IPS DF 4.7 (cell line): Measurements from ENCODE around the gene WNK4.
"Not testable (repeated sequence)": the region's sequence is repeated elsewhere in the genome, so short reads cannot be mapped to it uniquely, and the experiment has no call there.

Source experiments
- DNase-seq: peaks from one replicate; pipeline ENCODE4 v3.0.0-alpha.2; 2013; ENCODE audit warnings: low spot score; ENCODE audit errors: extremely low read depth

WNK4 gene

DNA sequence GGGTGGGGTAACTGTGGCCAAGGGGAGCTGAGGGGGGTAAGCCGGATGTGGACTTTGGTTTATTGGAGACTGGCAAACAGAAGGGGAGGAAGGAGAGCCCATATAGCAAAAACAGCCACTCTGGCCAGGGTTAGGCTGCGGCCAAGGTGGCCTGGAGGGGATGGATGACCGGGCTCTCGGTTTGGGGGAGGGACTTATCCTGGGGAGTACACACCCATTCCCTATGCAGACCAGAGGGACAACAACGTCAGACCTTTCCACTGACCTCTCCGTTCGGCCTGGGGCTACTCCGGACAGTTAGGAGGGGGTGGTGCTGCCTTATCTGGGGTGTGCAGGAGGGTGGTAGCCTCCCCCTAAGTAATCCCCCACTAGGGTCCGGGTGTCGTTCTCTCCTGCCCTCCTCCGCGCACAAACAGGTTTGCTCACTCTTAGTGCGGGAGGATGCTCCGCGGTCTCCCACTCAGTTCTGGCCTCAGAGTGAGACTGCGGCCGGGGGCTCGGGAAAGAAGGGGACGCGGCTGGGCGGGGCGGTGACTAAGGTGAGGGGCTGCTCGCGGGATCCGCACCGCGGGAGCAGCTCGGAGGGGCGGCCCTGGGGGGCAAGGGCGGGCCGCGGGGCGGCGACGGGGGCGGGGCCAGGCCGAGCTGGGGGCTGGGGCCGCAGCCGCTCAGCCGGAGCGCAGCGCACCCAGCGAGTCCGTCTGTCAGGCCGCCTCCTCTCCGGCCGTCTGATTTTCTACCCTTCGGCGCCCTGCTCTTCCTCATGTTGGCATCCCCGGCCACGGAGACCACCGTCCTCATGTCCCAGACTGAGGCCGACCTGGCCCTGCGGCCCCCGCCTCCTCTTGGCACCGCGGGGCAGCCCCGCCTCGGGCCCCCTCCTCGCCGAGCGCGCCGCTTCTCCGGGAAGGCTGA, at the start of gene WNK4:
Gene WNK4 (plus strand): TSS at position 675 of the 915 bp plus-strand sequence. CDS start 89 bp downstream, at position 764.
- no peak for DNase-seq

DNA sequence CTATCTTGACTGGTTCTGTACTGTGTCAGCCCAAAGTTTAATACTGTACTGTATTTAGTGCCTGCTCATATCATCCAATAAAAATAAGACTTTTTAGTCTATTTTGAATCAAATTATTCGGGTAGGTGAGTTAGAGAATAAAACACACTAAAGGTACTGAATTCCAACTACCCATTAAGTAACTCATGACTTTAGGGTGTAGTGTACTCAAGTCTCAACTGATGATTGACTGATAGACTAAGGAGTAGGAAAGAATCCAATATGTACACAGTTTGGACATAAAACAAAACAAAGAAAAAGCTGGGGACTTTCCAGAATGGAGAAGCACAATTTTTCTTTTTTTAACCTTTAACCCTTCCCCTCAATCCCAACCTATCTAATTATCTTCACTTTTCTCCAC, 39.7 kb upstream of the WNK4 start:
- no peak for DNase-seq

DNA sequence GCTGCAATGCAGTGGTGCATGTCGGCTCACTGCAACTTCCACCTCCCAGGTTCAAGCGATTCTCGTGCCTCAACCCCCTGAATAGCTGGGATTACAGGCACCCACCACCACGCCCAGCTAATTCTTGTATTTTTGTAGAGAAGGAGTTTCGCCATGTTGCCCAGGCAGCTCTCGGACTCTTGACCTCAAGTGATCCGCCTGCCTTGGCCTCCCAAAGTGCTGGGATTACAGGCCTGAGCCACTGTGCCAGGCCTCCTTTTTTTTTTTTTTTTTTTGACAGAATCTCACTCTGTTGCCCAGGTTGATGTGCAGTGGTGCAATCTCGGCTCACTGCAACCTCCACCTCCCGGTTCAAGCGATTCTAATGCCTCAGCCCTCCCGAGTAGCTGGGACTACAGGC, 37.5 kb upstream of the WNK4 start:
- DNase-seq, result not testable (repeated sequence)

DNA sequence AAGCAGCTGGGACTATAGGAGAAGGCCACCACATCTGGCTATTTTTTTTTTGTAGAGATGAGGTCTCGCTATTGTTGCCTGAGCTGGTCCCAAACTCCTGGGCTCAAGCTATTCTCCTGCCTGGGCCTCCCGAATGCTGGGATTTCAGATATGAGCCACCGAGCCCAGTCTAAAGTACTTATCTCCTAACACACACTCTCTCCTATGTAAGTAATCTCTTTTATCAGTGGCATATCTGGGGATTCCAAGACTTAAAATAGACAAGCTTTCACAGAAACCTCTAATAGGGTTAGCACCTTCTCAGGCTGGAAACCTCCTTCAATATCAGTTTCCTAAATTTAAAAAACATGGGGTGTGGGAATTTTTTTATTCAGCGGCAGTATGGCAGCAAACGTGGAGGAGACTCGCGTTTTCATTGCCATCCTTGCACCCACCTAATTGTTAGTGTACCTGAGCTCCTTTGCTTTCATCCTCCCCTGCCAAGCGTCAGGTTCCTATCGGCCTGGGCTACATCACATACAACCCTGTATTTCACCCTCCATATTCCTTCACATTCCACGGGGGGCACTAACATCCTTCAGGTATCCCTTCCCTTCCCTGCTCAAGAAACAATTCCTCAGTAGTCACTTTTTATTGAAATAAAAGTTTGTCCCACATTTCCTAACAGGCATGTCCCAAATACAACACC, 36.7 kb upstream of the WNK4 start:
- DNase-seq, result no peak

DNA sequence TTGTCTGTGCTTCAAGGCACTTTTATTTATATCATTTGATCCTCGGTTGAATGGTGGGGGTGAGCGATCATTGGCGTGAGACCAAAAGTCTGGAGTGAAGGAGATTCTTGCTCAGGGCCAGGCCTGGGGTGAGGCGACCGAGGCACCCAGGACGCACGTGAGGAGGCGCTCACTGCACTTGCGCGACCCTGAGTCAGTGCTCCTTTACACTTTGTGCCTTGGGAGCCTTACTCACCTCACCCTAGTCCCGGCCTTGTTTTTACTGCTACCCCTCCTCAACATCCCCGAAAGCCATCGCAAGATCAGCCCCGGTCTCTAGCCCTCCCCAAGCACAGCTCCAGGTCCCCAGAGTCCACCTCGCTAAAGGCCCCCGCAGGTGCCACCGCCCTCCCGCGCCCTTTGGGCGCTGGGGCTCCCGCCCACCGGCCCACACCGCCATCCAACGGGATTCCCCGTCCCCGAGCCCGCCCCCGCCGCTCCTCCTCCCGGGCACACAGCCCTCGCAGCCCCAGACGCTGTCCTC, 36.1 kb upstream of the WNK4 start:
- DNase-seq, result no peak

DNA sequence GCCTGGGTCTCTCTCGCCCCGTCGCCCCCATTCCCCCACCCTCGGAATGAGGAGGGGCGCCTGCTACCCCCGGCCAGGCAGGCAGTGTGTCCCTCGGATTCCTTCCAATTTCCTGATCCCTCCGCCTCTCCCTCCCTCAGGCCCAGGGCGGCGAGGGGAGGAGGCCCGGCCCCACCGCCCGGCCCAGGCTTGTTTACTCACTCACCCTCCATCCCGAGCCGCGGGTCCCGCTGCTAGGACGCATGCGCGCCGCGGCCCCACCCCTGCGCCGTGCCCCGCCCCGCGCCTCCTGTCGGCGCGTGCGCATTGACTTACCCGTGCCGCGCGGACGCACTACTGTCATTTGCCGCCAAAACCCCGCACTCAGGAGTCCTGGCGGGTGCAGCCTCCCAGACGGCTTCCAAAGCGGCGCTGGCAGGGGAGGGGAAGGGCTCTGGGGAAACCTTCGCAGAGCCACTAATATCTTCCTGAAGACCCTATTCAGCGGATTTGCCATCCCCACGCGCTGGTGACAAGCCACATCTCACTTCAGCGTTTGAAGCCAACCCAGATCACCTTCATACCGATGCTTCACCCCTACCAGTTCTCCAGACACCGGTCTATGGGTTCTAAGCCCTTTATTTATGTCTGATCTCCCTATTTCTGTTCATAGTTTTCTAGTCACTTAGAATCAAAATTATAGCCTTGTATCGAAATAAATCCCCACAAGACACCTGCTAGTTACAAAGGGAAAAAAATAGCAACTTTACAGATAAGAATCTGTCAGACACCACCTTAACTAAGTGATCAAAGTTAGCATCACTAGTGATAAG, 35.4 kb upstream of the WNK4 start, which contains the start of gene EZH1:
Gene EZH1 (minus strand): TSS at position 235 of the 812 bp plus-strand sequence. CDS start 16,099 bp downstream, outside the sequence.
- peak; percentile 64 for DNase-seq

DNA sequence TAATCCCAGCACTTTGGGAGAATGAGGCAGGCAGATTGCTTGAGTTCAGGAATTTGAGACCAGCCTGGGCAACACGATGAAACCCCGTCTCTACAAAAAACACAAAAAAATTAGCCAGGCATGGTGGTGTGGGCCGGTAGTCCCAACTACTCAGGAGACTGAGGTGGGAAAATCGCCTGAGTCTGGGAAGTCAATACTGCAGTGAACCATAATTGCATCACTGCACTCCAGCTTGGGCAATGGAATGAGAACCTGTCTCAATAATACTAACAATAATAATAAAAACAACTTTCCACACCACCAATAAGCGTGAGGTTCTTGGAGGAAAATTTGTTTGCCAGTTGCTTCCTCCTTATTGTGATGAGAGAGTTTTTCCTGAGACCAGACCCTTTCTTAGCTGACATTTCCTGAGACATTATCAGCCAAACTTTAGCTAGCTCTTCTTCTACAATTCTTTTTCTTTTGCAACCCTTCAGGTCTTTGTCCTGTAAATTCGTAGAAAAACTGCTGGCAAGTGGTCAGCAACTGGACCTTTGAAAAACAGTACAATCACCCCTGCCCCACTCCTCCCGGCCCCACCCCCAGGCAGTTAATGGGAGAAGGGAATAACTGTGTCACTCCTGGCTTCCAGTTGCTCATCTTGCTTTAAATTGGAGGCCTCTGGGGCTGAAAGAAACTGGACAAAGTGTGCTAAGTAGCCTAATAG, 32.1 kb upstream of the WNK4 start:
- no peak for DNase-seq

DNA sequence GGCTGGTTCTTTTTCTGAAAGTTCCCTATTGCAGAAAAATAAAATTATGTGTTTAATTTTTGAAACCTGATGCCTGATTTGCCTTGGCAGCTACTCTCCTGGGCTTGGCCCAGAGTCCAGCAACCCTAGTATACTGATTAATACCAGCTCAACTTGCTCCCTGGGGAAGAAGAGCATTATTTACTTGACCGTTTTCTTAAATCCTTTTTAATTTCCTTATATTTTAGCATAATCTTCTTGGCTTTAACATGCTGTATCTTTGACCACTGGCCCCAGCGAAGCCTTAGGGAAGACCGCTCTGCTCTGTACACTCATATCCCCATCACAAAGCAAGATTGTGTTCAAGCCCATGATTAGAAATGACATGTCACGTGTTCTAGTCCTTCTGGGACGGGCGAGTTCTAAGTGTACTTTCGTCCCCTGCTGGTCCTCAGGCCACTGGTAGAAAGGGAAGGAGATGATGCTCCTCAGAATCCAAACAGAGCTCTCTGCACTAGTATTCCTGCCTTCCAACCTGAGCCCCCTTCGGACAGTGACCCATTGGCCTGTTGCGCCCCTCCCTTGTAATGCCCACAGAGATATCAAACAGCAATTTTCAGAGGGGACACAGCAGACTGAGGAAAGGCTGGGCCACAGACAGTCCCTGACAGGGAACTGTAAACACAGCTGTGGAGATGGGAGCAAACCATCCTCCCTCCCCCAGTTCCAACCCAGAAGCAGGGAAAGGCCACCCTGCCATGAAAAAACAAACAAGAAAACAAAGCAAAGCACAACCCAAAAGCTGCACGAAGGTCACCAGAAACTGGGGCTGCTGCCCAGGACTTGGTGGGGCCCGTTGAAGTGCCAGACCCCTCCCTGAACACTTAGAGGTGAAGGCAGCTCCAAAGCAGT, 31.3 kb upstream of the WNK4 start:
- no peak for DNase-seq

DNA sequence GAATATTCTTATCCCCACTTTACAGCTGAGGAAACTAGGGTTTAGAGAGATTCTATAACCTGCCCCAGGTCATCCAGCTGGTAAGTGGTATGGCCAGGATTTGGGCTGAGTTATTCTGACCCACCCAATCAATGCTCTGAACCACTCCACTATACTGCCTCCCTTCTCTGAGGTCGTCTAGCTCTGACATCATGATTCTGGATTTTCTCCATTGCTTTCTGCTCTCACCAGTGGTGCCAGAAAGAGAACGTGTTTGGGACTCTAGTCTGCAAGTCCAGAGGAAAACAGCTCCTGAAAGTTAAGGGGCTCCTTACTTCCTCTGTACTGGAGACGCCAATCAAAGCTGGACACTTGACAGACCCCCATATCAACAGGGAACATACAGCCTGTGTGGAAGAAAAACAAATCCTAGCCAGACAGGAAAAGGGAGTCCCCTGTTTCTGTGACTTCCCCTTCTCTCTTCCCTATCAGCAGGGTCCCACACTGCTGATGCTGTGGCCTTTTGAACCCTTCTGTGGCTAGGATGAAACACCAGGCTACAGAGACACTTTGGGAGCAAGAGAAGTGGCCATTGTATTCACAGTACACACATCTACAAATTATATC, 29.6 kb upstream of the WNK4 start:
- DNase-seq, result no peak

DNA sequence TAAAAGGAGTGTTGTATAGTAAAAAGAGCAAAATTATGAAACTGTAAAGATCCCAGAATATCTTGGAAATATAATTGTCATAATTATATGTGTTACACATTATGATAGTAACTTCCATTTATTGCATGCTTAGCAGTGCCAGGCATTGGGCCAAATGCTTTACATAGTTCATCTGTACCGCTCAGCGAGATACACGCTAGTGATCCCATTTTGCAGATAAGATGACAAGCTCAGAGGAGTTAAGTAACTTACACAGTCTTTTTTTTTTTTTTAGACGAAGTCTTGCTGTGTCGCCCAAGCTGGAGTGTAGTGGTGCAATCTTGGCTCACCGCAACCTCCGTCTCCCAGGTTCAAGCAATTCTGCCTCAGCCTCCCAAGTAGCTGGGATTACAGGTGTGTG, 28.8 kb upstream of the WNK4 start:
- DNase-seq, result no peak

DNA sequence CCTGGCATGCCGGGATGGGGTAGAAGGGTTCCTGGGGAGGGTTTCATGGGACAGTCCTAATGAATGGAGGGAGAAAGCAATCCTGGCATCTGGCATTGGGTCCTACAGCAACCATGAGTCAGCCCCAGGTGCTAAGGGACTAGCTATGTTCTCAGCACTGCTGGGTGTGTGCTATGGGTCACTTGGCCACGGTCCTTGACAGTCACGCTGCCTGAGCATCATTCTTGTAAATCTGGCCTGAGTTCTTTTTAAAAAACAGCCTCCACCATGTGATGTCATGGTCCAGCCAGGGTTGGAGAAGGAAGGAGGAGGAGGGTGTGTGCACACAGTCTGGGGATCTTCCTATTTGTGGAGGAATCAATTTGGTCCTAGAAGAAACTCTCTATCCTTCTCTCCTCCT, 25.6 kb upstream of the WNK4 start:
- DNase-seq, result no peak

DNA sequence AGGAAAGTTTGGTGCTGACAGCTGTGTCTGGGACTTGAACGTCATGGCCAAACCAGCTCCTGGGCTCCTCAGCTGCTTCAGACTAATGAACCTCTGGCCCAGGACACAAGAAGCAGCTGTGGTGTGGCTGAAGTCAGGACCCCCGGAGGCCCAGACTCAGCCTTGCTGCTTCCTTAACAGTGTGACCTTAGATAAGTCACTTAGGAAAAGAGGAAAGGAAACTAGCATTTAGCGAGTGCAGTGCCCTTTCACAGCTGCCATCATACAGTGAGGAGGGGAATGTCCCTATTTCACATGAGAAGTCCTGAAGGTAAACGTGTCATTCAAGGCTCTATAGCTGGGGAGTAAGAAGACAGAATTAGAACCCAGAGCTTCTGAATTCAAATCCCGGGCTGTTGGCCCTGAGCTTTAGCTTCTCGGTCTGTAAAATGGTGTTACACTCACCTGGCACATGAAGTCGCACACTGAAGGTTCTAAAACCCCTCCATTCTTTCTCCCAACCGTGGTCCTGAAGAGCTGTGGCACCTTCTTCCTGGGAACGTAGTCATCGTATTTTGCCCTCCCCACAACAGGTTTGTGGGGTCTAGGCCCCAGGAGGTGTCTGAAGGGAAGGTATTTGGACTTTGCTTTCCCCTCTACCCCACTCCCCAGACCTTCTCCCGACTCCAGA, 20.3 kb upstream of the WNK4 start:
- no peak for DNase-seq

DNA sequence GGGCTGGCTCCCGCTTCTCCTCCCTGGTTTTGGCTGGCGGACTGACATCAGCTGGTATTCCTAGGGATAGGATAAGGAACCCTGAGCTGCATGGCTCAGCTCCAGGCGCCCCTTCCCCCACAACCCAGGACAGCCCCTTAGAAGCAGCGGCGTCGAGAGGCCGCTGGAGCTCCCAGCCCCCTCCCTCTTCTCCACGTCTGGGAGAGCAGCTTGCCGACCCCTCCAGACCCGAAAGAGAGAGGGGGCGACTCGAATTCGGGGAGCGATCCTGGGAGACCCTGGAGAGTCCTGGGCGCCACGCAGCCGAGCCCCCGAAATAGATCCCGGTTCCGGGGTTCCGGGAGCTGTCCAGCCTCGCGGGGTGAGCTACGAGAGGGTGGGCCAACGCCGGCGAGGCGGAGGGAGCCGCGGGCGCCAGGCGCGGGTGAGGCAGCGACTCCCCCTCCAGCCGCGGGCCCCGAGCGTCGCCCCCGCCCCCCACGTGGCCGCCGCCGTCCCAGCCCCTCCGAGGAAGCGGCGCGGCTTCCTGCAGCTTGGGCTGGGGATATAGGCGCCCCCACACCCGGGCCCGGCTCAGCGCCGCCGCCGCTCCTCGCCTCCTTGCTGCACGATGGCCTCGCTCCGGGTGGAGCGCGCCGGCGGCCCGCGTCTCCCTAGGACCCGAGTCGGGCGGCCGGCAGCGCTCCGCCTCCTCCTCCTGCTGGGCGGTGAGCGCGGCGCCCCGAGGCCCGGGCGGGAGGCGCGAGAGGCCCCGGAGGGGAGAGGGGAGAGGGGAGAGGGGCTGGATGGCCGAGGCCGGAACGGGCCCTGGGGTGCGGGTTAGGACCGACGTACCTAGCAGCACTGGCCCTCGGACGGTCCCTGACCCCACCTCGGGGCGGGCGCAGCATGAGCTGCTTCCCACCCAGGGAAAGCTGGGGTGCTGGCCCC, 19.5 kb upstream of the WNK4 start, which contains the start of gene RAMP2:
Gene RAMP2 (plus strand): TSS at position 576 of the 930 bp plus-strand sequence. CDS start 35 bp downstream, at position 611.
- no peak for DNase-seq

DNA sequence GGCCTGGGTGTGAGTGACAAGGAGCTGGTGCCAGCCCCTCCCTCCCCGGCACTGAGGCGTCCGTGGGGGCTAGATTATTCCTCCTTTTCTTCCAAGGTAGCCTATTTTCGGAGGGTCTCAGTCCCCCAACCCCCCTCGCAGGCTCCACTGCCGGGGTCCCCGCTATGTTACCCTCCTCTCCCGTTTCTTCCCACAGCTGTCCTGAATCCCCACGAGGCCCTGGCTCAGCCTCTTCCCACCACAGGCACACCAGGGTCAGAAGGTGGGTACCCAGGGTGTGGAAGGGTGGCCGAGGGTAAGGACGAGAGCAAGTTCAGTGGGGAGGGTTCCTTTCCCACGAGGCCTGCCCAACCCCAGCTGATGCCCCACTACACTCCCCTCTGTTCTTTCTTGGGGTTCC, 18.8 kb upstream of the WNK4 start:
- DNase-seq, result no peak

DNA sequence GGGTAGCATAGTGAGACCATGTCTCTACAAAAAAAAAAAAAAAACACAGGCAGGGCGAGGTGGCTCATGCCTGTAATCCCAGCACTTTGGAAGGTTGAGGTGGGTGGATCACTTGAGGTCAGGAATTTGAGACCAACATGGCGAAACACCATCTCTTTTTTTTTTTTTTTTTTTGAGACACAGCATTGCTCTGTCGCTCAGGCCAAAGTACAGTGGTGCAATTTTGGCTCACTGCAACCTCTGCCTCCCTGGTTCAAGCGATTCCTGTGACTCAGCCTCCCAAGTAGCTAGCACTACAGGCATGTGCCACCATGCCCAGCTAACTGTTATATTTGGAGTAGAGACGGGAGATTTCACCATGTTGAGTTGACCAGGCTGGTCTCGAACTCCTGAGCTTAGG, 14.3 kb upstream of the WNK4 start:
- no peak for DNase-seq

DNA sequence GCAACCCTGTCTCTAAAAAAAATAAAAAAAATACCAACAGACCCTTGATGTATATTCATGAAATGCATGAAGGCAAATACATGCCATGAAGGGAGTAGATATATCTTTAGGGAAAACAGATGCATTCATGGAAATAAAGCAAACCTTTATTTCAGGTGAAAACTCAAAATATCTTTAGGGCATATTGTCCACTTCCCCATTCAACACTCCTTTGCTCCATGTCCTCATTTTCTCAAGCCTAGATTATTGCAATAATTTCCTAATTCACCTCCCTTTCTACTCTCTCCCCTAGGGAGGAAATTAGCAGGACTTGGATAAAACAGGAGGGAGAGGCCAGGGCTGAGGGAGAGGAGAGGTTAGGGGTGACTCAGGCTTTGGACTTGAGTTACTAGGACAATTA, 12.9 kb upstream of the WNK4 start:
- no peak for DNase-seq

DNA sequence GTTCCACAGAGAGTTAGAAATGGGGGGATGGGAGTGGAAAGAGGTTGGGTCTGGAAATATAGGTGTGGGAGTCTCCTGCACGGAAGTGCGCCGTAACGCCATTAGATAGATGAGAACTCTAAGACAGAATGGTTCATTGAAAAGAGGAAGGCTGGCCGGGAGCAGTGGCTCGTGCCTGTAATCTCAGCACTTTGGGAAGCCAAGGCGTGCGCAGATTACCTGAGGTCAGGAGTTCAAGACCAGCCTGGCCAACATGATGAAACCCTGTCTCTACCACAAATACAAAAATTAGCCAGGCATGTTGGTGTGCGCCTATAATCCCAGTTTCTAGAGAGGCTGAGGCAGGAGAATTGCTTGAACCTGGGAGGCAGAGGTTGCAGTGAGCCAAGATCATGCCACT, 12.4 kb upstream of the WNK4 start:
- DNase-seq, result not testable (repeated sequence)

DNA sequence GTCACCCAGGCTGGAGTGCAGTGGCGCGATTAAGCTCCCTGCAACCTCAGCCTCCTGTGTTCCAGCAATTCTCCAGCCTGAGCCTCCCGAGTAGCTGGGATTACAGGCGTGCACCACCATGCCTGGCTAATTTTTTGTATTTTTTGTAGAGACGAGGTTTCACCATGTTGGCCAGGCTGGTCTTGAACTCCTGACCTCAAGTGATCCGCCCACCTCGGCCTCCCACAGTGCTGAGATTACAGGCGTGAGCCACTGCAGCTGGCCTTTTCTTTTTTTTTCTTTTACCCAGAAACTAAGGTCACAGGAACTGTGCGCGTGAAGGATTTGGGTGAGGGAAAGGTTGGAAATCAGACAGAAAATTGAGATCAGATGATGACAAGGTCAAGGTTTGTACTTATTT, 10.4 kb upstream of the WNK4 start:
- not testable (repeated sequence) for DNase-seq
